Right atrium auricular region (tissue), 2 donors: Measurements from ENCODE around the gene UMODL1. TPM values are rescaled to one million over a fixed set of nuclear protein-coding genes. Genes with fewer than 3 reads are reported as not detected.

Experiments used
- DNase-seq: peaks from one replicate; pipeline ENCODE4 v3.0.0-alpha.2; 2019; ENCODE audit warnings: low spot score
- H3K27ac ChIP-seq, 2 donors: fragments of 200-600 bp; sonication (generic); 1 replicate in 1 of 2; 2 replicates in 1 of 2; pipeline ENCODE4 v1.5.1; 2016 to 2019
- H3K27me3 ChIP-seq, 2 donors: fragments of 200-600 bp; sonication (generic); one replicate each; pipeline versions ENCODE4 v1.5.1 to v1.6.0; 2017 to 2019
- H3K36me3 ChIP-seq: fragments of 200-600 bp; sonication (generic); one replicate; pipeline ENCODE4 v1.5.1; 2016
- H3K4me1 ChIP-seq, 2 donors: fragments of 200-600 bp; sonication (generic); one replicate each; pipeline versions ENCODE4 v1.5.1 to v1.6.0; 2017 to 2019
- H3K4me3 ChIP-seq, 2 donors: fragments of 200-600 bp; sonication (generic); 1 replicate in 1 of 2; 2 replicates in 1 of 2; pipeline ENCODE4 v1.5.1; 2017 to 2019; ENCODE audit warnings: mild to moderate bottlenecking in 1 of 2, moderate library complexity in 1 of 2
- H3K9me3 ChIP-seq, 2 donors: fragments of 200-600 bp; sonication (generic); one replicate each; pipeline ENCODE4 v1.5.1; 2019
- total RNA-seq, 2 donors: library from RNA; depleted of rRNA; stranded (reverse); fragments of >200 nt; gene quantifications; one replicate each; pipeline ENCODE4 v1.1.0, GENCODE V29; 2016
- TF ChIP-seq, protein P1 (sequence below), 2 donors: fragments of 200-600 bp; sonication (generic); IDR thresholded peaks; one replicate each; pipeline ENCODE4 v1.5.1; 2019; ENCODE audit warnings: antibody characterized with exemption in 2 of 2

Gene UMODL1
- total RNA-seq, 2 donors from 2014 or later: not detected

GRCh38 chr21:42037943-42038342, 33.2 kb upstream of the UMODL1 start:
- no peak overlapping the region for H3K4me3 ChIP-seq
- H3K4me1 ChIP-seq: peaks cover 0 to 7% of the 10 kb centered on the region in 2 donors
- H3K27me3 ChIP-seq: no peaks in the 10 kb centered on the region
- no peaks in the 10 kb centered on the region for H3K36me3 ChIP-seq
- TF ChIP-seq, protein P1, sequence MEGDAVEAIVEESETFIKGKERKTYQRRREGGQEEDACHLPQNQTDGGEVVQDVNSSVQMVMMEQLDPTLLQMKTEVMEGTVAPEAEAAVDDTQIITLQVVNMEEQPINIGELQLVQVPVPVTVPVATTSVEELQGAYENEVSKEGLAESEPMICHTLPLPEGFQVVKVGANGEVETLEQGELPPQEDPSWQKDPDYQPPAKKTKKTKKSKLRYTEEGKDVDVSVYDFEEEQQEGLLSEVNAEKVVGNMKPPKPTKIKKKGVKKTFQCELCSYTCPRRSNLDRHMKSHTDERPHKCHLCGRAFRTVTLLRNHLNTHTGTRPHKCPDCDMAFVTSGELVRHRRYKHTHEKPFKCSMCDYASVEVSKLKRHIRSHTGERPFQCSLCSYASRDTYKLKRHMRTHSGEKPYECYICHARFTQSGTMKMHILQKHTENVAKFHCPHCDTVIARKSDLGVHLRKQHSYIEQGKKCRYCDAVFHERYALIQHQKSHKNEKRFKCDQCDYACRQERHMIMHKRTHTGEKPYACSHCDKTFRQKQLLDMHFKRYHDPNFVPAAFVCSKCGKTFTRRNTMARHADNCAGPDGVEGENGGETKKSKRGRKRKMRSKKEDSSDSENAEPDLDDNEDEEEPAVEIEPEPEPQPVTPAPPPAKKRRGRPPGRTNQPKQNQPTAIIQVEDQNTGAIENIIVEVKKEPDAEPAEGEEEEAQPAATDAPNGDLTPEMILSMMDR (IDR thresholded peaks at IDR 0.05): no peak
- DNase-seq: no peak
- no peak overlapping the region for H3K27ac ChIP-seq
- H3K9me3 ChIP-seq: peaks cover 0 to 5% of the 10 kb centered on the region in 2 donors

GRCh38 chr21:42038393-42038792, 32.7 kb upstream of the UMODL1 start:
- H3K27ac ChIP-seq: no peak overlapping the region
- peaks cover 0 to 5% of the 10 kb centered on the region in 2 donors for H3K9me3 ChIP-seq
- peaks cover 0 to 7% of the 10 kb centered on the region in 2 donors for H3K4me1 ChIP-seq
- H3K27me3 ChIP-seq: no peaks in the 10 kb centered on the region
- H3K4me3 ChIP-seq: no peak overlapping the region
- DNase-seq: no peak
- TF ChIP-seq, protein P1 (IDR thresholded peaks at IDR 0.05): no peak
- no peaks in the 10 kb centered on the region for H3K36me3 ChIP-seq

DNA sequence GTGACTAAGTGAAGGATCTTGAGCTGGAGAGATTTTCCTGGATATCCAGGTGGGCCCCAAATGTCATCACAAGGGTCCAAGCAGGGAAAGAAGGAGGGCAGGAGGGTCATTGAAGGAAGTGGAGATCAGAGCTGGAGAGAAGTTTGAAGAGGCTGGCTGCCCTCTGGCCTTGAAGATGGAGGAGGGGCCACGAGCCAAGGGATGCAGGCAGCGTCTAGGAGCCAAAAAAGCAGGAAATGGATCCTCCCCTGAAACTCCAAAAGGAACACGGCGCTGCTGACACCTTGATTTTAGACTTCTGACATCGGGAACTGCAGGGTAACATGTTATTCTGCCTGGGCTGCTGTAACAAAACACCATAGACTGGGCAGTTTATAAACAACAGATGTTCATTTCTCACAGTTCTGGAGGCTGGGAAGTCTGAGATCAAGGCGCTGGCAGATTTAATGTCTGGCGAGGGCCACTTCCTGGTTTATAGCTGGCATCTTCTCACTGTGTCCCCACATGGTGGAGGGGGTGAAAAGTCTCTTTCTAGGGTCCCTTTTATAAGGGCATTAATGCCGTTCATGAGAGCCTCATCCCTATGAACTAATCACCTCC, 32.2 kb upstream of the UMODL1 start:
- Histone ChIP-seq H3K9me3 (peaks cover 0 to 5% of the 10 kb centered on the region in 2 donors), H3K36me3 (no peaks in the 10 kb centered on the region), H3K27ac (no peak overlapping the region), H3K27me3 (no peaks in the 10 kb centered on the region), H3K4me3 (no peak overlapping the region), H3K4me1 (peaks cover 0 to 7% of the 10 kb centered on the region in 2 donors)
- no peak for DNase-seq
- TF ChIP-seq, protein P1 (IDR thresholded peaks at IDR 0.05): no peak

GRCh38 chr21:42039470-42039901, 31.6 kb upstream of the UMODL1 start:
- TF ChIP-seq, protein P1 (IDR thresholded peaks at IDR 0.05): no peak
- H3K27me3 ChIP-seq: no peaks in the 10 kb centered on the region
- H3K9me3 ChIP-seq: peaks cover 0 to 5% of the 10 kb centered on the region in 2 donors
- no peaks in the 10 kb centered on the region for H3K36me3 ChIP-seq
- peak overlapping the region in 1 of 2 donors; percentile 21 for H3K27ac ChIP-seq
- H3K4me1 ChIP-seq: peaks cover 0 to 7% of the 10 kb centered on the region in 2 donors
- H3K4me3 ChIP-seq: no peak overlapping the region
- DNase-seq: no peak

- DNase-seq: no peak
- no peaks in the 10 kb centered on the region for H3K36me3 ChIP-seq
- H3K27me3 ChIP-seq: no peaks in the 10 kb centered on the region
- peak overlapping the region in 1 of 2 donors; percentile 21 for H3K27ac ChIP-seq
- peaks cover 0 to 5% of the 10 kb centered on the region in 2 donors for H3K9me3 ChIP-seq
- TF ChIP-seq, protein P1 (IDR thresholded peaks at IDR 0.05): no peak
- H3K4me3 ChIP-seq: no peak overlapping the region
- peaks cover 0 to 7% of the 10 kb centered on the region in 2 donors for H3K4me1 ChIP-seq
These were observed 31.2 kb upstream of the UMODL1 start for GRCh38 chr21:42039911-42040351.
